GM18861 (cell line): ENCODE data around the gene COL16A1.

Source experiments
- ATAC-seq: cut with Tn5 transposase; IDR thresholded peaks from one replicate; pipeline ENCODE4 v1.9.1; 2021; ENCODE audit not compliant: unreplicated experiment

The COL16A1 gene

GRCh38 chr1:31627301-31627929 lies 76.4 kb downstream of the COL16A1 start:
- no peak for ATAC-seq

GRCh38 chr1:31626223-31627207 lies 77.3 kb downstream of the COL16A1 start:
- ATAC-seq = no peak

GRCh38 chr1:31625561-31626222 lies 78.1 kb downstream of the COL16A1 start:
- no peak for ATAC-seq

- no peak for ATAC-seq
These were observed 78.9 kb downstream of the COL16A1 start for GRCh38 chr1:31624731-31625514.

GRCh38 chr1:31624309-31624708 lies 79.5 kb downstream of the COL16A1 start:
- no peak for ATAC-seq

GRCh38 chr1:31623365-31623764 lies 80.5 kb downstream of the COL16A1 start:
- no peak for ATAC-seq

- no peak for ATAC-seq
These were observed 81.7 kb downstream of the COL16A1 start for GRCh38 chr1:31621847-31622730.

- no peak for ATAC-seq
These were observed 82.4 kb downstream of the COL16A1 start for GRCh38 chr1:31621498-31621820.

GRCh38 chr1:31620631-31621497 lies 83.0 kb downstream of the COL16A1 start:
- no peak for ATAC-seq

- ATAC-seq = no peak
These were observed 84.6 kb downstream of the COL16A1 start for GRCh38 chr1:31618916-31619846.

- no peak for ATAC-seq
These were observed 85.7 kb downstream of the COL16A1 start for GRCh38 chr1:31617916-31618746.

GRCh38 chr1:31617218-31617915 lies 86.5 kb downstream of the COL16A1 start, which contains the start of gene HCRTR1:
HCRTR1 (plus strand) TSS chr1:31617689; CDS start chr1:31619193, 1,504 bp downstream.
- ATAC-seq = no peak

GRCh38 chr1:31615939-31616338 lies 87.9 kb downstream of the COL16A1 start:
- ATAC-seq = no peak

GRCh38 chr1:31615414-31615813 lies 88.4 kb downstream of the COL16A1 start:
- no peak for ATAC-seq

GRCh38 chr1:31614414-31615005 lies 89.3 kb downstream of the COL16A1 start:
- ATAC-seq = no peak

GRCh38 chr1:31609514-31610118 lies 94.2 kb downstream of the COL16A1 start:
- ATAC-seq = no peak
